Hematopoietic multipotent progenitor cell treated with erythropoietin and hydrocortisone succinate and interleukin-3 and kit ligand, for 17 days (in vitro differentiated cells): ENCODE results near the gene DUSP23.

Experiments used
- DNase-seq: peaks from one replicate; pipeline ENCODE4 v3.0.0-alpha.2; 2015; ENCODE audit warnings: low spot score

The DUSP23 gene

DNA sequence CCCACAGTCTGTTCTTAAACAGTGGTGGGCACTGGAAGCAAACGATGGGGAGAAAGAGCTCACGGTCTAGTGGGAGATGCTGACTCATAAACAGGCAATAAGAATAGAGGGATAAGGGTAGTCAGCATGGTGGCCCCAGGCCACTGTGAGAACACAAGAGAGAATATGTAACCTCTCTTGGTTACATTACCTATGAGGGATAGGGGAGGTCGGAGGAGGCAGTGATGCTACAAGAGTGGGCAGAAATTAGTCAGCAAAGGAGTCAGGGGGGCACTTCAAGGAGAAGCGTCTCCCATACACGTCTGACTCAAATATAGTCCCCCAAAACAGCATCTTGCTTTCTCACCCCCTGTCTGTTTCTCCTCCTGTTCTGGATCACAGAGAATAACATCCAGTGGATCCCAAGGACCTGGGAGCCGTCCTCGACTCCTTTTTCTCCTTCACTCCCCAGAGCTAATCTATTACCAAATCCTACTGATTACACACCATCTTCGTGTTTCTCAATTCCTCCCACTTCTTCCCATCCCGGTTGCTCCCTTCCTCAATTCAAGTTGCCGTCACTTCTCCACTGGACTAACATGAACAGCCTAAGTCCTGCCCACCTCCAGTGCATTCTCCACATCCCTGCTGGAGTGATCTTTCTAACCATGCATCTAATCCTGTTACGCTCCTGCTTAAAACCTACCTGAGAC, 48.0 kb downstream of the DUSP23 start:
- no peak for DNase-seq

DNA sequence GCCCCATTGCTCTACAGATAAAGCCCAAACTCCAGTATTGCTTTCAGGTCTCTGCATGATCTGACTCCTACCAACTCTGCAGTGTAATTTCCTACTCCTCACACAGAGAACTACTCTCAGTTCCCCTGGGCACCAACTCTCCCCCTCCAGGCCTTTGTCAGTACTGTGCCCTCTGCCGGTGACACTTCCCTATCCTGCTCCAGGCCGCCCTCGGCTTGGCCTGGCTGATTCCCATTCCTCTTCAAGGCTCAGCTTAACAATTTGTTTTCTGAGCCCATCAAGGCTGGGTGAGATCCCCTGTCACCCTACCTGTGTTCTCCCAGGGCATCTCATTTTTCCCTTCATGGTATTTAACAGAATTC, 48.5 kb downstream of the DUSP23 start:
- DNase-seq, result no peak

DNA sequence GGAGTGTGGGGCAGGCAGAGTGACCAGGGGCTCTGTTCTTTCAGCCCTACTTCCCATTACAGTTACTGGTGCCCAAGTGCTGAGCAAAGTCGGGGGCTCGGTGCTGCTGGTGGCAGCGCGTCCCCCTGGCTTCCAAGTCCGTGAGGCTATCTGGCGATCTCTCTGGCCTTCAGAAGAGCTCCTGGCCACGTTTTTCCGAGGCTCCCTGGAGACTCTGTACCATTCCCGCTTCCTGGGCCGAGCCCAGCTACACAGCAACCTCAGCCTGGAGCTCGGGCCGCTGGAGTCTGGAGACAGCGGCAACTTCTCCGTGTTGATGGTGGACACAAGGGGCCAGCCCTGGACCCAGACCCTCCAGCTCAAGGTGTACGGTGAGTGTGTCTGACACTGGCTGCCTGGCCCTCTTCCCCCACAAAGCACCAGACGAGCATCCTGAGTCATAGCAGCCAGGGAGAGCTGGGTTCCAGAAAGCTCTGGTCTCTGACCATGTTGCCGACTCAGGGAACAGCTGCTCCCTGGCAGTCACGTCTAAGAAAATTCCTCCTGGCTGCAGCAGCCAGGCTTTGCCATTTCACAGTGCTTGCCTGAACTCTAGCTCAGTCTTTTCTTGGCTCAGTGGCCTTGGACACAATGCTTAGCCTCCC, 49.2 kb downstream of the DUSP23 start:
- DNase-seq, result no peak

DNA sequence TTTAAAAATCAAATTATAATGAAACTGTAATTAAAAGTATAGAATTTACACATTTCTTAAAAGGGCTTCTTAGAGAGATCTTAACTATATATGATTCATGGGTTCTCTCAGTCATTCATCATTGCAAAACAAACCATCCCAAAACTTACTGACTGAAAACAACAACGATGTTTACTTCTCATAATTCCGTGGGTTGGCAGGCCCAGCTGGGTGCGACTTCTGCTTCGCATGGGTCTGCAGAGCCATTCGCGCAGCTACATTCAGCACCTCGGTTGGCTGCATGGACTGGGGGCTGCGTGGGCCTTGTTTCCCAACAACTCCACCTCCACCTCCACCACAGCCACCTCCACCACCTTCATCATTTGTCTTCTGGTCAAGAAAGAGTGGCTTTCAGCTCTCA, 50.0 kb downstream of the DUSP23 start:
- DNase-seq, result no peak

DNA sequence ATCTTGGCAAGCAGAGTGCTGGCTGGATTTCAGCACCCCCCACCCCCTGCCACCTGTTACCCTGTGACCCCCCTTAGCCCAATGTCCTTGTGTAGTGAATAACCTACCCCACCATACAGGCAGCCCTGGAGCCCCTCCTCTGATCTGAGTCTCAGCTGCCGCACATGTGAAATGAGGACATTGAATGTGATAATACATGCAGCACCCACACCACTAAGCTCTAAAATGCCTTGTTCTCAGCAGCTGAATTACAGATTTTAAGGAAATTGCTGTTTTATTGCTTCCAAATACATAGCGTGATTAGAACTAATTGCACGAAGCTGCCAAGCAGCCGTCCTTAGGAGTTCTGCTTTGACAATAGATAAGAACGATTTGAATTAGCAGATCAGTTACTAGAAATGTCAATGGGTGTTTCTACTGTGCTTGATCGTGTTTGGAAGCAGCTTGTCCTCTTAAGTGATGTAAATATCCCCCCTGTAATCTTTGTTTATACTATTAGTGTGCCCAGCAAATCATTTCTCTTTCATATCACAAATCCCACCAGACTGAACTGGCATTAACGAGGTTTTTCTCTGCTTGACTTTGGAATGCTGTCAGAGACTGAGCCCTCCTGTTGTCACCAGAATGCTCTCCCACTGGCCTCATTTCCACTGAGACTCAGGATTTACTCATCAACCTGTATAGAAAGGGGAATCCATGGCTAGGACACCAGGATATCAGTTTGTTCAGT, 50.8 kb downstream of the DUSP23 start:
- no peak for DNase-seq
